Stimulated activated naive CD8-positive, alpha-beta T cell treated with anti-CD3 and anti-CD28 coated beads, Interleukin-15, Interleukin-2, amounts not matched to agents 100 U/mL and 50 U/mL, for 24 hours (primary cell): ENCODE results near the gene PNCK.

Experiments
- ATAC-seq: fragments of 150-1000 bp; cut with Tn5 transposase; one replicate; pipeline ENCODE4 v1.10.0; 2021
- DNase-seq: peaks from one replicate; pipeline ENCODE4 v3.0.0; 2021

Gene PNCK

DNA sequence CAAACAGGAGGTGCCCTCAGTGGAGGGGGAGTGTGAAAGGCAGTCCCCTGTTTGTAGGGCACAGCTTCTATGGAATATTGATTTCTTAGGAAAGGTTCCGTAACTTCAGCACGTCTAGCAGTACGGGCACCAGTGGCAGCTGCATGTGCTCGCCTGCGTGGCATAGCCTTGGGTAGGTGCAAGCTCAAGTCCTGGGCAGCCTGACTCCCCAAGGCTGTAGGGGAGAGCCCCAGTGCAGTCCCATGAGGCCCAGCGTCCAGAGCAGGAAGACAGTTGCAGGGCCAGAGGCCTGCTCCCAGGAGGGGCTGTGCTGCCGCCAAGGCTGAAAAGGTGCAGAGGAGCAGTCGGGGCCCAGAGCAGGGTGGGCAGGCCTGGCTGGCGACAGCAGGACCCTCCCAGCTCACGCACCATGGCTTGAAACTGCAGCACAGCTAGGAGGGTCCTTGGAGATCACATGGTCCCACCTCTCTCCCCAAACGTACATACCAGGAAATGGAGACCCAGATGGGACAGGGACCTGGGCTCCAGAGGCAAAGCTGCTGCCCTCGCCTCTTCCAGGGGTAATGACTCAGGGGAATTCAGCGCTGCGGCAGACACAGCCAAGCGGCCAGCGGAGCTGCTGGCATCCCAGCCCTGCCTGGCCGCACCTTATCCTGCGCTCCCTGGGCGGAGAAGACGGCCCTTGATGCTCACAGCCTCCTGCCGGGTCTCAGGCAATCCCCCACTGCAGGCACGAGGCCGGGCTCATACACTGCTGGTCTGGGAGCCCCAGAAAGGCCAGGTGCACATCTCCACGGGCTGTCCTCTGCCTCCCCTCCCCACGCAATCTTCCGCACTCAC is 32.7 kb downstream of the PNCK start:
- ATAC-seq, result no peak
- DNase-seq, result no peak

DNA sequence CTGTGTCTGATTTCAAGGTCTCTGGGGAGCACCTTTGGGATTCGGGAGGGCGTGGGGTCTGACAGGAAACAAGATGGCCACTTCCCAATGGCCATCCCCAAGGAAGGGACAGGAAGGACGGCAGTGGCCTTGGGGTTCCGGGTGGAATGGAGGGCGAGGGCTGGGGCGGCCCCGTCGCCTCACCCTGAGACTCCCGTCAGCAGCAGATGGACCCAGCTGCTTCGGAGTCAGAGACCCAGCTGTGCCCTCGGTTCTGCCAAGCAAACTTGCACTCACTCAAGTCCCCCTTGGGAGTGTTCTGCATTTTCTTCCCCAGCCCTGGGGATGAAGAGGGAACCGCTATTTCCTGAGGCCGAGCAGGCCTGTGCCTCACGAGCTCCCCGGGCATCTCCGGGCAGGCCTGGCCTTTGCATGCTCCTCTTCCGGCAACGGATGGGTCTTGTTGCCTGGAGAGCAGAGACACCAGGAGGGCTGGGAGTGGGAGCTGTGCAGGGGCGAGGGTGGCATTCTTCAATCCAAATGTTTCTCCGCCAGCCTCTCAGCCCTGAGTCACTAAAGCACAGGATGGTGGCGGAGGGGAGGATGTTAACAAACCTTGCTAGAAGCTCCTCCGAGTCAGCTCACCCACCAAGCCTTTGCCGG is 33.4 kb downstream of the PNCK start:
- ATAC-seq (no peak), DNase-seq (no peak)

DNA sequence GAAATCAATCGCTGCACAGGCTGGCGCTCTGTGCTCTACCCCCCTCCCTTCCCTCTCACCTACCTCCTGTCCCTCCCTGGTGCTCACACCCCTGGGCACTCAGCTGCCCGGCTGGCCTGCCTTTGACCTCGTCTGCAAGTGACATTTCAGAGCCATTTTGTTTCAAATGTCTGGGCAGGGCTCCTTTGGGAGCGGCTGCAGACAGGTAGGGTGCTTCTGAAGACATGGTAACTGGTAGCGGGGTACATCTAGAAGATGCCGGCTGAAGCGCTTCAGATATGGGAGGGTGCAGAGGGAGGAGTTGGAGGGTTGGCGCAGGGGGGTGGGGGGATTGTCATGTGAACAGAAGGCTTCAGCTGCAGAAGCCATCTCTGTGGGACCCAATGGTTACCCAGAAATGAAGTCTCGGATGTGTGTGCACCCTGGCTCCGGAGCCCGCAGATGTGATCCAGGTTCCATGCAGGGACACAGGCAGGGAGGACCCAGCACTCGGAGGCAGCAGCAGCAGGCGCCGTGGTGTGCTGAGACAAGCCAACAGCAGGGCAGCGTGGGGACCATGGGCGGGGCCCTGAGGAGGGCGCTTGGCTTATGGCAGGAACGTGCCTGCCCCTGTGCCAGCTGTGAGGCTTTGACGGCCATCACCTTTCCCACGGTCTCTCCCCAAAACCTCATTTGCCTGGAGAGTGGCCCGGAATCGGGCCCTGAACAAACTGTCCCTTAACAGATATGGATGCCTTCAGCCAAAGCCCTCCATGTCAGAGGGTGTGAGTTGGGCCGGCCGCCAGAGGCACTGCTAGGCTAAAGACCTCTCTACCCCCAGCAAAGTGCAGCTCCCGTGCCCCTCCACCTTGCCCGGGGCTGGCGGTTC is 34.2 kb downstream of the PNCK start:
- no peak for ATAC-seq

DNA sequence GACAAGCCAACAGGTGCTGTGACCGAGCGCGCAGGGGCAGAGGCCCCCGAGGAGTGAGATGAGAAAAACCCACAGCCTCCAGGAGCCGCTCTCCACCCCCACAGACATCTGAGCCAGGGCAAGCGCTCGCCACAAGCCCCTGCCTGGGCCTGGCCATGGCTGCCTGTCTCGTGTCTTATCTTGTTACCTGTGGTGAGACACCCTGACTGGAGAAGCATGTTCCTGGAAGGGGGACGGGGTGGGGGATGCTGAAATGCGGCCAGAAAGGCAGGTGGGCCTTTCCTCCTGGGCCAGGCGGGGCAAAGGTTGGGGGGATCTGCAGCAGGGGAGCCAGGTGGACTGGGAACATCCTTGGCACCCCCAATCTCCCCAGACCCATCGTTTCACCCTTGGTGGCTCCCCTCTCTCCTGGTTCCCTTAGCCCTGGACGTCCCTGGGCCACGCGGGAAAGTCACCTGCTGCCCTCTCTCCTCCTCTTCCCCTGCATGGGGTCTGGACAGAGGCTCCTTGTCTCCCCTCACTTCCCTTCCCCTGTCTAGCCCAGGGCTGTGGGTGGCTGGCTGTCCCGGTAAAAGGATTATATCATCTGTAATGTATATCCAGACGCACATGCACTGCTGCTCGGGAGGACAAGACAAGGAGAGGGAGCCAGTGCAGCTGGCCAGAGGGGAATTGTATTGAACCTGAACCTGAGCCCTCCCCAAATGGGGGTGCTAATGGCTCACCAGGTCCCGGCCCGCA is 35.0 kb downstream of the PNCK start:
- ATAC-seq (no peak), DNase-seq (no peak)

More for the DNA sequence above, 34.2 kb downstream of the PNCK start:
- DNase-seq, result no peak

DNA sequence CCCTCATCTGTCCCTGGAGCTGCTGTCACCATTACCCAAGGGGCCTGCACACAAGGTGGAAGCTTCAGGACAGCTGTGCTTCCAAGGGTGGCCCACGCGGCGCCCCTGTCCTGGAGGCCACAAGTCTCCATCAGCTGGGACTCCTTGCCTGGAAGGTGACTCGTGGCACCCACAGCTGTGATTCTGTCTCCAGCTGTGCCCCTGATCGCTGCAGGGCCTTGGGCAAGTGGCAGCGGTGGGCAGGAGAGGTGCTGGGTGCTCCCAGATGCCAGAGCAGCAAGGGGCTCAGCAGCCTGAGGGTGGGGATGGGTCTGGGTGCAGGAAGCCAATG is 35.6 kb downstream of the PNCK start:
- ATAC-seq (no peak), DNase-seq (no peak)

DNA sequence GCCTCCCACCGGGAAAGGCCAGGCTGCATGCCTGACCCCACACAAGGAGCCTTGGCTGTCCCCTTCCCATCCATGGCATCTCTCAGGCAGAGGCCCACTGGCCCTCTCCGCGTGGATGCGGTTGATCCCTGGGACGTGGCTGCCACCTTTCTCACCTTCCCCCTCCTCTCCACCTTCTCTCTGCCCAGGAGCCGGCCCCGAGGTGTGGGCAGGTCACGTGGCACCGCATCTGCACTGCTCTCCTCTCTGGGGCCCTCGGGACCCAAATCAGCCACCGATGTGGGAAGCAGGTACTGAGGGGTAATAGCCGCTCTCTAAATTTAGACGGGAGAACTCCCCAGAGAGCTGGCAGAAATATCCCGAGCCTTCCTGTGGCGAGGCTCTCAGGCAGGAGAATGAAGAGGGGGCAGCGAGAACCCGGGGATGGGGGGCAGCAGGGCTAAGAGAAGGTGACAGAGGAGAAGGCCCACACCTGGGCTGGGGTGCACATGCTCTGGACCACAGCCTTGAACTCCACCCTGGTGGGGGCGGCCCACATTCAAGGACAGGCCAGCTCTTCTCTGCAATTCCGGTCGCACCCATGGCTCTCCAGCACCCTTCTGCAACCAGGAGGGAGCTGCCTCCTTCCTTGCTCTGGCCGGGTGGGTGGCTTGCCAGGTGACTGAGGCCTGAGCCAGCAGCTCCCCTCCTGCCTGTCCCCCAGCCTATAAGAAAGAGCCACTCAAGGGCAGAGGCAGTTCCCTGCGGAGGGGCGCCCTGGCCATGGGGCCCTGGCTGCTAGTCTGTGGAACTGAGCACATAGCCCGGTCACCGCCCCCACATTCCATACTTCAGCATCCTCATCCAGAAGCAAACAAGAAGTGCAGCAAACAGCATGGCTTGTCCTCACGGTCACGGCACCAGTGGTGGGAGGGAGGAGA is 36.2 kb downstream of the PNCK start:
- DNase-seq (no peak), ATAC-seq (no peak)

DNA sequence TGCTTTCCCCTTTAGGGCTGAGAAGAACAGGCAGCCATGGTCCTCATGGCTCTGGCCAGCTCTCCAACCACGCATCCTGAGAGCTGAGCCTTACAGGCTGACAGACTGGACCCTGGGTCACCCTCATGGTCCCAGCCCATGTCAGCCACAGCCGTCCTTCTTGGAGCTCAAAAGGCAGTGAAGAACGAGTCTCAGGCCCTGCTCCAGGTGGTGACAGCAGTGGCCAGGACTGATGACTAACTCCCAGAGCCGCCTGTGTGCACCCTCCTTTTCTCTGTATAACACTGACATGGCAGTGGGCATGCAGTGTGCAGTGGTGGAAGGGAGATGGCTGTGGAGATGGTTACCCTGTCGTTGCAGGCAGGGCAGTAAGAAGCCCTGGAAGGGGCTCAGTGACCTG is 36.9 kb downstream of the PNCK start:
- ATAC-seq, result no peak
- DNase-seq, result no peak

DNA sequence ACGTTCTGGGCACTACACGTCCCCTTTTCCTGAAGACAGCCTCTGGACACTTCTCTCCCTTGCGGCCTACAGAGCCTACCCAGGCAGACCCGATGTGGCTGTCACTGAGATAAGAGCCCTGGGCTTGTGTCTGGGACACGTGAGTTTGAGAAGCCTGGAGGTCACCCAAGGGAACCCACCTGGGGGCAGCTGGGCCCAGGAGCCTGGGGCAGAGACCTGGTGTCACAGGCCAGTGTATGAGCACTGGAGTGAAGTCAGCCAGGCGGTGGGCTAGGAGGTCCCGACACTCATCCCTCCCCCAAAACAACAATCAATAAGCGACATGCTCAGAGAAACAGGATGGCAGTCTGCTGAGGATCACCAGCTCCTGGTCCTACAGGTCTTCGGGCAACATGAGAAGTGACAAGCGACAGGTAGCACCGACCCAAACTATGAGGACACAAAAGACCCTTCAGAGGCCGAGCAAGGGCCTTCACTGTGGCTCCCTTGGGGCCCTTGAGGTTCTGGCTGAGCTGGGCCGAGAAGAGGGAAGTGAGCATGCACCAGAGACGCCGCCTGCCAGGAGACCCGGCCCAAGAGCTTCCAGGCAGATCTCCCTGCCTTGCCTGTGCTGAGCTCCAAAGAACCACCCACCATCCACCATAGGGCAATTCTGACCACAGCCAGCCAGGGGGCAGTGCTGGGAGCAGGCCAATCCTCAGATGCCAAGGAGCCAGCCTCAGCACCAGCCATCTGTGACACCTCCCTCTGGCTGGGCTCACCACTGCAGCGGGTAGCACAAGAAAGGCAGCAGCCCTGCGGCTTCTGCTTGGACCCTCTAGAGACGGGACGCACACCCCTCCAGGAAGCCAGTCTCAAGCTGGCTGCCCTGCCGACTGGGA is 37.6 kb downstream of the PNCK start:
- peak; percentile 59 for ATAC-seq

DNA sequence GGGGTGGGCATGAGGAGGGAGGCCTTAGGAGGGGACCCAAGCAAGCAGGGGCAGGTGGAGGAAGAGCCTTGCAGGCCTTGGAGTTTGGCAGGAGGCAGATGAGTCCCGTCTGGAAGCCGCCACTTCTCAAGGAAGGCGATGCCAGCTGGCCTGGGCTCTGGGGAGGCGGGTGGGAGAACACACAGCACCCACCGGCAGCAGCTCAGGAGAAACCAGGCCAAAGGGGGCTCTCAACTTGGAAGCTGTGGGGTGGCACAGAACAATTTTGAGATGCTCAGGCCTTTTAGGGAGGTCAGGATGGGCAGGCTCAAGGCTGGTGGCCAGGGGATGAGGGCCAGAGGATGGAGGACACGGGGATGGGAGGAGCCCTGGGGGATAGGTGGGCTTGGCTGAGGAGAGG is 38.2 kb downstream of the PNCK start:
- no peak for DNase-seq

More for the DNA sequence above, 37.6 kb downstream of the PNCK start:
- DNase-seq, result peak; percentile 28

DNA sequence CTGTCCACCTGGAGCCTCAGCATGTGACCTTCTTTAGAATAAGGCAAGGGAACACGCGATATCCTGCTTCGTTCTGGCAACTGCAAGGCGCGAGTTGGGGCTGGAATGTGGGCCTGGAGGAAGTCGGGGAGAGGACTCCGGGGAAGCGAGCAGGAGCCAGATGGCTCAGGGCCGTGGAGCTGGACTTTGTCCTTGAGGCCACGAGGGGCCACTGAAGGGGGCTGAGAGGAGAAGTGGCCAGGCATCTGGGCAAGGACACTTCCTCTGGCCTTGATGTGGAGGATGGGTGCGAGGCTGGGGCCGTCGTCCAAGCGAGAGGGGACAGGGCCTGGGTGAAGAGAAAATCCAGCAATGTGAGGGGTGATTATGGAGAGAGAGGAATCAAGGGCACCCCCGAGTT is 38.8 kb downstream of the PNCK start:
- DNase-seq, result no peak
- no peak for ATAC-seq

More for the DNA sequence above, 38.2 kb downstream of the PNCK start:
- ATAC-seq, result no peak

DNA sequence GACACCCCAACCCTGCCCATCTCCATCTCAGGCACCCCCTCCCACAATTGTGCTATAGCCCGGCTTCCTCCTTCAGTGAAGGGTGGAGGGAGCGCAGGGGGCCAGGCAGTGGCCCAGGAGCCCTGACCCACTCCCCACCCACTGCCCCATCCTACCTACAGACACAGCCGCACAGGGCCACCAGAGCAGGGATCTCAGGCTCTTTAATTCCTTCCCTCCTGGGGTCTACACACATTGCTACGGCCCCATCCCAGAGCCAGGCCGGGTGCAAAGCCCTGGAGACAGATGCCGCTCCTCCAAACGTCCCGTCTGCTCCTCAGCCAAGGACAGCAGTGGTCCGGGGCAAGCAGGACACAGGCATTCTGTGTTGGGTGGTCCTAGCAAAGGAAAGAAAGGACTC is 39.4 kb downstream of the PNCK start:
- ATAC-seq (no peak), DNase-seq (no peak)

DNA sequence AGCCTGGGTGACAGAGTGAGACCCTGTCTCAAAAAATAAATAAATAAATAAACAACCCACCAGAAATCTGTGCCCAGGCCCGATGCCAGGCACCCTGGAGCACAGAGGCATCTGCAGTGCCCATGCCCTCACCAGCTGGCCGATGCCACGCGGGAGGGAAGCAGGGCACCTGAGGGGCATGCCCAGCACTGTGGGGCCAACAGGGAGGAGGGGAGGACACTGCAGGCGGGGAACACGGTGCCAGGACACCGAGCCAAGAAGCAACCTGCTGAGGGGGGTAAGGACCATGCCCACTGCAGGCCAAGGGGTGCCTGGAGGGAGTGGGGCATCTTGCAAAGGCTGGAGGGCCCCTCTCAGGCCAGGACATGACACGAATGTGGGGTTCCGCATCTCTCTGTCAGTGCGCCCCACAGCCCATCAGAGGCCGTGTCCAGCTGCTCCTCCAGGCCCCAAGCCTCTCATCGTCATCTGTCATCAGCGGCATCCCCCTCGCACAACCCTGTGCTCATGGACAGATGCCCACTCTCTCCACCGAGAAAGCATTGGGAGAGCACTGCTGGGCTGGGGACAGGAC is 39.9 kb downstream of the PNCK start:
- ATAC-seq (no peak), DNase-seq (no peak)

DNA sequence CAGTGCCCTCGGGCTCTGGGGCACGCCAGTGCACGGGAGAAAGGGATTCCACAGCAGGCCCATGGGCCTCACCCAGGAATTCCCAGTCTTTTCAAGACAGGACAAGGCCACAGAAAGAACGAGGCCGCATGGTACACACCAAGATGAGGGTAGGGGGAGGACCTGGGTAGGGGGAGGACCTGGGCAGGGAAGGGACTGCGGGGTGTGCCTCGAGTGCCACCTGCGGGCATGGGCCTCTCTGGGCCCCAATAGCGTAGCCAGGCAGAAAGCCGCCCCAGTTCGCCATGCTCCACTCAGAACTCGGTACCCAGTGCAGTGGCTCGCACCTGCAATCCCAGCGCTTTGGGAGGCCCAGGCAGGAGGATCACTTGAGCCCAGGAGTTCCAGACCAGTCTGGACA is 40.6 kb downstream of the PNCK start:
- ATAC-seq, result no peak

DNA sequence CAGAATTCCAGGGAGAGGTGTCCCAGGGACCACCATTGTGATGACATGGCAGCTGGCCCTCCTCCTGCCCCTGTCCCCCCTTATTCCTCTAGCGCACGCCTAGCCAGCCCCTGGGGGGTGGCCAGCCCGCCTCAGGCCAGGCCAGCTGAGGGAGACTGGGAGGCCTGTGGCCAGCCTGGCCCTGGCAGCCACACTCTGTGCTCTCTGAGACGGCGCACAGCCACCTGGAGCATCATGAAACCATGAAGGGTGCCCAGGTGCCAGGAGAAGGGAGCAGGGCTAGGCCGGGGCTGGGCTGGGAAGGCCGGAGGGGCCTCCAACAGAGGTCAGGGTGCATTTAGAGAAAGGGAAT is 41.0 kb downstream of the PNCK start:
- no peak for ATAC-seq
- no peak for DNase-seq

More for the DNA sequence above, 40.6 kb downstream of the PNCK start:
- DNase-seq, result no peak

DNA sequence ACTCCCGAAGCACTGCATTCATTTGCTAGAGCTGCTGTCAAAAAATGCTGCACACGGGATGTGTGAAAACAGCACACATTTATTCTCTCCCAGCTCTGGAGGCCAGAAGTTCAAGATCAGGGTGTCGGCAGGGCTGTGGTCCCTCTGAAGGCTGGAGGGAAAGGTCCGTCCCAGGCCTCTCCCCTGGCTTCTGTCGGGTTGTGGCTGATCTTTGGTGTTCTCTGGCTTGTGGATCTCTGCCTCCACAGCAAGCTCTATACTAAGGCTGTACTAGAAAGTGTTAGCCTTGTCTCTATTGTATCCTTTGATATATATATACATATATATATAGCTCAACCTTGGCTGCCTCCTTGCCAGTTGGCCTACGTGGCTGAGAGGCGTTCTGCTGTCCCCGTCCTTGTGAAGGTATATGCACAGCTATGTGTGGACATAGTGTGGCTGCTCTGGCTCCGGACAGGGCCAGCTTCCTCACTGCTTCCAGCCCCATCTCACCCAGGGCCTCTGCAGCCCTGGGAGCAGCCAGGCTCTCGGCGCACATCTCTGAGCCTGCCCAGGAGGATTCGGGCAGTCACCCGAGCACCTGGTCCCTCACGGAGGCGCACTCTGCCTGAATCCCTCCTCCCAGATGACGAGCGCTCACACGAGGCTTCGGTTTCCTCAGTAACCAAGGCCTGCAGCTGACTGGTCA is 41.6 kb downstream of the PNCK start:
- ATAC-seq (no peak), DNase-seq (no peak)

DNA sequence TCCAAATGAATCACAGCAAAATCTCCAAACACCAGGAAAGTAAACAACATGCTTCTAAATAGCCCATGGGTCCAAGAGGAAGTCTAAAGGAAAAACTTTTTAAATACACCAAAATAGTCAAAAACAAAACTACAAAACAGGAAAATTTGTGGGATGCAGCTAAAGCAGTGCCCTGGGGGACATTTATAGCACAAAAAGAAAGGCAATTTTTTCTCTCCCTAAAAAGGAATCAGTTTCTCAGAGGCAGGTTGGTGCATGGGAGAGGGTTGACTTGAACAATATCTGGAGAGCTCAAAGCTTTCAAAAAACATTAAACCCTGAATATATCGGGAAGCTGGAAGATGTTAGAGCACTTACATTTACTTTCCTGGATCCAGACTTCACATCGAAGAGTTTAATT is 42.3 kb downstream of the PNCK start:
- DNase-seq (no peak), ATAC-seq (no peak)

DNA sequence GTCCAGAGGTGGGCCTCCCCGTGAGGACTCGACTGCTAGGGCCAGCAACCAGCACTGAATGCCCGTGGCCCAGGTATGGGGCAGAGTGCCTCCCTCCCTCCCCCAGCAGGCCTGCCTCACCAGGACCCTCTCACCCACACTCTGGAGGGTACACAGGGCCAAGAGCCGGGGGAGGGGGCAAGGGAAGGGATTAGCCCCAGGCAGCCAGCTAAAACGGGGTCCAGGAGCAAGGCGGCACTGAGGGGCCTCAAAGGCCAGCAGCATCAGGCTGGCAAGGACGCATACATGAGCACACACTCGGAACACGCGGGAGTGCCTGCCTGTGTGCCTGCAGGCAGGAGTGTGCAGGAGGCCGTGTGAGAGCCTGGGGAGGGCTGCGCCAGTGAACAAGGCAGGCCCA is 44.9 kb downstream of the PNCK start:
- DNase-seq (no peak), ATAC-seq (no peak)

DNA sequence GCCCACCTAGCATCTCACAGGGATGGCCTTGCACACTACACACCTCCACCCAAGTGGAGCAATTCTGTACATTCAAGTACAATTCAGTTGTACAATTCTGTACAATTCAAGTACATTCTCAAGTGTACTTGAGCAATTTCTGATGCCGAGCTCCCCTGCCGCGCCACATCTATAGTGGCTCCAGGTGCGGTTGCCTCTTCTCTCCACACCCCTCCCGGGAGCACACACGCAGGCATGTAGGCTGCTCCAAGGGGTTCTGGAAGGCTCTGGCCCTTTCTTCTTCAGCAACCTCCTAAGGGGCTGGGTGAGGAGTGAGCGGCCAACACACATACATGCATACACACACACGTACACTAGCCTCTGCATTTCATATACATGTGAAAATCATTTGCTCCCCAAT is 45.5 kb downstream of the PNCK start:
- DNase-seq, result no peak
- no peak for ATAC-seq

DNA sequence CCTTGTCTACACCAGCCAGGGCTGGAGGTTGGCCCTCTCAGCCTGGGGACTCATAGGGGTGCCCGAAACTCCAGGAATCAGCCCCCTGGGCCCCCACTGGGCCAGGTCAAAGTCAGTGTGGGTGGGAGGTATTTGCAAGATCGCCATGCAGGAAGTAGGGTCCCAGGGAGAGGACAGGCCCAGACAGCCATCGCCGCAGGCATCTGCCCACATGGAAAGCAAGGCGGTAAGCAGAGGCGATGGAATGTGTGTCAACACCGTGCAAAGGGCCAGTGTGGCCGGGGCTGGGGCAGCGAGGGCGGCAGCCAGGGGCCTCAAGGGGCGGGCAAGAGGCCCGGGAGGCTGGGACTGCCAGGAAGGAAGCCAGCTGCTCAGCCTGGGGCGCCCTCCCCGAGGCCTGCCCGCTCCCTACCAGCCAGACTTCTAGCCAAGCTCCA is 45.9 kb downstream of the PNCK start:
- DNase-seq (no peak), ATAC-seq (no peak)
